K562 (cell line): ENCODE results near the gene C1orf56. TPM values are rescaled to one million over a fixed set of nuclear protein-coding genes. Genes with fewer than 3 reads are reported as not detected.
A peak's percentile ranks its signal among the peaks of the same experiment; 100 is the strongest.

Experiments
- CBX5 ChIP-seq: IDR thresholded peaks from 2 replicates; pipeline ENCODE4 v1.6.1; 2014; ENCODE audit warnings: low read depth, borderline replicate concordance
- CREB3L1 ChIP-seq: fragments of 450-650 bp; IDR thresholded peaks from 2 replicates; pipeline ENCODE4 v1.6.1; 2014; ENCODE audit warnings: low read depth, mild to moderate bottlenecking, moderate library complexity, borderline replicate concordance
- HDAC1 ChIP-seq, 2 experiments: fragments of 450-650 bp; IDR thresholded peaks; 2 replicates each; pipeline ENCODE4 v1.6.1; 2016 to 2017; ENCODE audit warnings: inconsistent platforms in 1 of 2, mild to moderate bottlenecking in 1 of 2, moderate library complexity in 1 of 2
- HINFP ChIP-seq: fragments of 450-650 bp; conservative IDR thresholded peaks from 2 replicates; pipeline ENCODE4 v1.6.1; 2016; ENCODE audit warnings: missing genetic modification characterization, low read depth, mild to moderate bottlenecking, control low read depth, missing compliant biosample characterization
- HNRNPLL ChIP-seq: fragments of 200-400 bp; formaldehyde crosslinking; IDR thresholded peaks from 2 replicates; pipeline ENCODE4 v1.6.1; 2017; ENCODE audit warnings: low read length, low read depth, mild to moderate bottlenecking; ENCODE audit not compliant: poor library complexity, severe bottlenecking
- KHSRP ChIP-seq: fragments of 450-650 bp; IDR thresholded peaks from 2 replicates; pipeline ENCODE4 v1.6.1; 2017
- NBN ChIP-seq: fragments of 450-650 bp; IDR thresholded peaks from 2 replicates; pipeline ENCODE4 v1.6.1; 2016; ENCODE audit warnings: low read depth, mild to moderate bottlenecking
- OTX1 ChIP-seq: fragments of 450-650 bp; formaldehyde crosslinking; IDR thresholded peaks from 2 replicates; pipeline ENCODE4 v1.4.0; 2022; ENCODE audit warnings: mild to moderate bottlenecking
- SOX6 ChIP-seq: fragments of 450-650 bp; IDR thresholded peaks from 2 replicates; pipeline ENCODE4 v1.6.1; 2014; ENCODE audit warnings: mild to moderate bottlenecking
- SRF ChIP-seq, 2 experiments: fragments of 250-450, 450-650 bp in 1 of 2; sonication (Bioruptor Pico) in 1 of 2; sonication (generic) in 1 of 2; formaldehyde crosslinking; IDR thresholded peaks; 2 replicates each; pipeline versions ENCODE4 v1.5.0 to v1.5.1; 2020 to 2022; ENCODE audit warnings: mild to moderate bottlenecking in 1 of 2, missing genetic modification reagents in 1 of 2
- STAT5B ChIP-seq: fragments of 250-450 bp; sonication (Bioruptor Pico); IDR thresholded peaks from 2 replicates; pipeline ENCODE4 v1.8.0; 2021; ENCODE audit warnings: mild to moderate bottlenecking, inconsistent platforms
- TAF1 ChIP-seq: IDR thresholded peaks from 2 replicates; pipeline ENCODE4 v1.6.1; 2011; ENCODE audit warnings: mild to moderate bottlenecking, low read length, moderate library complexity; ENCODE audit not compliant: insufficient read depth, control insufficient read depth, severe bottlenecking; ENCODE audit errors: extremely low read depth
- UBTF ChIP-seq, 2 experiments: IDR thresholded peaks; 2 replicates each; pipeline ENCODE4 v1.6.1; 2012; ENCODE audit warnings: improper control_type of control experiment in 2 of 2, low read depth in 2 of 2, low read length in 2 of 2, borderline replicate concordance in 1 of 2
- XRCC4 ChIP-seq: IDR thresholded peaks from one replicate; pipeline ENCODE4 v1.6.1; 2011; ENCODE audit not compliant: insufficient read depth, insufficient read length; ENCODE audit errors: extremely low read depth
- ZNF124 ChIP-seq: sonication (generic); formaldehyde crosslinking; IDR thresholded peaks from 2 replicates; pipeline ENCODE4 v1.8.1; 2022; ENCODE audit warnings: missing genetic modification reagents
- ZNF3 ChIP-seq: fragments of 250-450 bp; sonication (Bioruptor Pico); IDR thresholded peaks from 2 replicates; pipeline ENCODE4 v1.5.0; 2021; ENCODE audit warnings: mild to moderate bottlenecking, moderate library complexity
- ZNF639 ChIP-seq, 2 experiments: fragments of 200-800 bp in 1 of 2; sonication (Bioruptor generic) in 1 of 2; sonication (generic) in 1 of 2; formaldehyde crosslinking in 1 of 2; IDR thresholded peaks in 1 of 2; conservative IDR thresholded peaks in 1 of 2; 2 replicates each; pipeline versions ENCODE4 v1.5.0 to v1.6.1; 2016 to 2020; ENCODE audit warnings: missing compliant biosample characterization in 1 of 2, missing genetic modification characterization in 1 of 2, missing genetic modification reagents in 1 of 2
- polyA plus RNA-seq, 8 experiments: library from polyadenylated mRNA; depleted of rRNA in 4 of 8; stranded (reverse) in 5 of 8; unstranded in 3 of 8; fragments of >200 nt; fragmentation: Nextera tagmentation in 2 of 8; fragmentation: Illumina TruSeq in 1 of 8; extraction: Ambion mirVana in 2 of 8; extraction: Trizol in 1 of 8; gene quantifications; 2 replicates each; pipeline versions ENCODE4 v1.2.1 to v1.2.3, GENCODE V29; 2011 to 2014; ENCODE audit warnings: inconsistent platforms in 1 of 8, missing spikeins in 1 of 8
- total RNA-seq, 7 experiments: library from RNA; depleted of rRNA in 6 of 7; stranded (reverse); fragments of >200 nt in 6 of 7; fragmentation: Illumina TruSeq in 2 of 7; extraction: Trizol in 2 of 7; gene quantifications; 2 replicates each; pipeline versions ENCODE4 v1.2.1 to v1.2.3, GENCODE V29; 2011 to 2021; ENCODE audit warnings: low replicate concordance in 1 of 7

Gene C1orf56
- total and polyA plus RNA-seq, 9 of the 15 experiments (the other 6 are each of a cell fraction or from before 2014, with no cell fraction given), result 0.18 to 15.7 (median 1.1) TPM

GRCh38 chr1:151059109-151060006 lies 11.8 kb downstream of the C1orf56 start, which contains the start of gene CDC42SE1 (continued):
- TF ChIP-seq UBTF (IDR thresholded peaks at IDR 0.05; ENCODE audit: borderline replicate concordance in 1 of 2, low read depth in 2 of 2, low read length in 2 of 2) (peak; percentile 87 to 88; a peak in 3 of 4 replicates), CBX5 (0 out of 2 replicates have a peak, but pooled peaks have one; percentile 19), STAT5B (CRISPR knock-in tag) (no peak), CREB3L1 (peak; percentile 49; the same call in 1 of the 2 replicates), XRCC4 (no peak), SOX6 (peak; percentile 35; the same call in 1 of the 2 replicates), HINFP (tag) (no peak), TAF1 (peak; percentile 94), ZNF639 (CRISPR knock-in tag; conservative IDR thresholded peaks at IDR 0.05 in 1 of 2, IDR thresholded peaks at IDR 0.05 in 1 of 2) (peak in 1 of 2 experiments; percentile 65; a peak in 1 of 4 replicates), KHSRP (no peak), OTX1 (CRISPR knock-in tag) (0 out of 2 replicates have a peak, but pooled peaks have one; percentile 7), SRF (CRISPR knock-in tag; IDR thresholded peaks at IDR 0.05) (0 out of 4 replicates have a peak, but pooled peaks of 1 of the 2 experiments have one; percentile 12), NBN (peak; percentile 92; the same call in 1 of the 2 replicates), HDAC1 (IDR thresholded peaks at IDR 0.05) (peak in 1 of 2 experiments; percentile 90; a peak in 3 of 4 replicates), HNRNPLL (peak; percentile 51), ZNF3 (CRISPR knock-in tag) (no peak), ZNF124 (CRISPR knock-in tag) (no peak)
